ENCODE measurements around the gene CCDC28B.

GRCh38 chr1:32159189-32159588 lies 41.2 kb upstream of the CCDC28B start:
- TF ChIP-seq CTCF (IDR thresholded peaks at IDR 0.05) (no peak), POLR2A (IDR thresholded peaks at IDR 0.05; ENCODE audit: low read depth) (no peak)
